ENCODE measurements around the gene EFL1. TPM values are rescaled to one million over a fixed set of nuclear protein-coding genes. Genes with fewer than 3 reads are reported as not detected.

EFL1 gene
- polyA plus RNA-seq, 1 donor from 2014 or later, result 16.8 TPM

GRCh38 chr15:82133251-82133650 is 129.3 kb downstream of the EFL1 start:
- Histone ChIP-seq H3K4me2 (ENCODE audit: low read length) (no peak overlapping the region), H3K9ac (ENCODE audit: low read length) (no peak overlapping the region), H3K9me3 (ENCODE audit: low read length) (no peaks in the 10 kb centered on the region), H2AFZ (ENCODE audit: low read depth, low read length) (no peak overlapping the region), H3K79me2 (replicated peaks; ENCODE audit: insufficient read depth, low read length) (no peaks in the 10 kb centered on the region), H4K20me1 (ENCODE audit: insufficient read depth) (no peaks in the 10 kb centered on the region), H3K9me2 (ENCODE audit: insufficient read depth, low read length) (no peaks in the 10 kb centered on the region), H3F3A (ENCODE audit: insufficient read depth, low read length, poor library complexity, severe bottlenecking) (no peaks in the 10 kb centered on the region), H3K27me3 (ENCODE audit: insufficient read depth, low read depth, low read length) (no peaks in the 10 kb centered on the region), H3K27ac (ENCODE audit: low read length) (no peak overlapping the region), H3K36me3 (ENCODE audit: insufficient read depth, low read length) (no peaks in the 10 kb centered on the region), H3K4me3 (ENCODE audit: low read length) (no peak overlapping the region)
- TF ChIP-seq MXI1 (conservative IDR thresholded peaks at IDR 0.05; ENCODE audit: poor library complexity, severe bottlenecking) (no peak), EZH2 (IDR thresholded peaks at IDR 0.05; ENCODE audit: borderline replicate concordance, insufficient read depth, low read length, poor library complexity, severe bottlenecking) (no peak), TAF1 (IDR thresholded peaks at IDR 0.05; ENCODE audit: low read depth) (no peak), EP300 (conservative IDR thresholded peaks at IDR 0.05; ENCODE audit: poor library complexity, severe bottlenecking) (no peak), SMC3 (conservative IDR thresholded peaks at IDR 0.05; ENCODE audit: poor library complexity) (no peak), CTCF (IDR thresholded peaks at IDR 0.05; ENCODE audit: poor library complexity, severe bottlenecking) (no peak), POLR2AphosphoS5 (IDR thresholded peaks at IDR 0.05) (no peak), REST (IDR thresholded peaks at IDR 0.05; ENCODE audit: borderline replicate concordance) (no peak), RAD21 (conservative IDR thresholded peaks at IDR 0.05) (no peak)

- H3K9ac ChIP-seq (ENCODE audit: low read length), result no peak overlapping the region
- no peaks in the 10 kb centered on the region for H3K9me2 ChIP-seq (ENCODE audit: insufficient read depth, low read length)
- no peaks in the 10 kb centered on the region for H3K79me2 ChIP-seq (replicated peaks; ENCODE audit: insufficient read depth, low read length)
- no peaks in the 10 kb centered on the region for H3F3A ChIP-seq (ENCODE audit: insufficient read depth, low read length, poor library complexity, severe bottlenecking)
- no peaks in the 10 kb centered on the region for H4K20me1 ChIP-seq (ENCODE audit: insufficient read depth)
- H2AFZ ChIP-seq (ENCODE audit: low read depth, low read length), result no peak overlapping the region
- no peaks in the 10 kb centered on the region for H3K27me3 ChIP-seq (ENCODE audit: insufficient read depth, low read depth, low read length)
- no peak overlapping the region for H3K4me3 ChIP-seq (ENCODE audit: low read length)
- TF ChIP-seq SMC3 (conservative IDR thresholded peaks at IDR 0.05; ENCODE audit: poor library complexity), result no peak
- TF ChIP-seq EZH2 (IDR thresholded peaks at IDR 0.05; ENCODE audit: borderline replicate concordance, insufficient read depth, low read length, poor library complexity, severe bottlenecking), result no peak
- TF ChIP-seq MXI1 (conservative IDR thresholded peaks at IDR 0.05; ENCODE audit: poor library complexity, severe bottlenecking), result no peak
- TF ChIP-seq CTCF (IDR thresholded peaks at IDR 0.05; ENCODE audit: poor library complexity, severe bottlenecking), result no peak
- no peak for TF ChIP-seq EP300 (conservative IDR thresholded peaks at IDR 0.05; ENCODE audit: poor library complexity, severe bottlenecking)
- TF ChIP-seq TAF1 (IDR thresholded peaks at IDR 0.05; ENCODE audit: low read depth), result no peak
- no peak for TF ChIP-seq POLR2AphosphoS5 (IDR thresholded peaks at IDR 0.05)
- TF ChIP-seq RAD21 (conservative IDR thresholded peaks at IDR 0.05), result no peak
- no peak for TF ChIP-seq REST (IDR thresholded peaks at IDR 0.05; ENCODE audit: borderline replicate concordance)
- no peaks in the 10 kb centered on the region for H3K36me3 ChIP-seq (ENCODE audit: insufficient read depth, low read length)
- H3K4me2 ChIP-seq (ENCODE audit: low read length), result no peak overlapping the region
- no peak overlapping the region for H3K27ac ChIP-seq (ENCODE audit: low read length)
- H3K9me3 ChIP-seq (ENCODE audit: low read length), result no peaks in the 10 kb centered on the region
These were observed 129.8 kb downstream of the EFL1 start for GRCh38 chr15:82132742-82133141.
